Endothelial cell (in vitro differentiated cells): Measurements from ENCODE around the gene MOCS1. TPM values are rescaled to one million over a fixed set of nuclear protein-coding genes. Genes with fewer than 3 reads are reported as not detected.

ENCODE experiments used
- DNase-seq: peaks from one replicate; pipeline ENCODE4 v3.0.0; 2021; ENCODE audit warnings: low spot score
- H3K27ac Mint-ChIP-seq: one replicate; pipeline ENCODE4 v1.8.0; 2021; ENCODE audit warnings: mixed read lengths, inconsistent platforms; ENCODE audit not compliant: unreplicated experiment
- H3K27me3 Mint-ChIP-seq: one replicate; pipeline ENCODE4 v1.8.0; 2021; ENCODE audit warnings: mild to moderate bottlenecking, moderate library complexity, mixed read lengths, inconsistent platforms; ENCODE audit not compliant: unreplicated experiment
- H3K36me3 Mint-ChIP-seq: one replicate; pipeline ENCODE4 v1.8.0; 2021; ENCODE audit warnings: mild to moderate bottlenecking, low read depth, mixed read lengths, inconsistent platforms; ENCODE audit not compliant: unreplicated experiment
- H3K4me1 Mint-ChIP-seq: one replicate; pipeline ENCODE4 v1.8.0; 2021; ENCODE audit warnings: mild to moderate bottlenecking, mixed read lengths, inconsistent platforms; ENCODE audit not compliant: unreplicated experiment
- H3K4me3 Mint-ChIP-seq: one replicate; pipeline ENCODE4 v1.8.0; 2021; ENCODE audit warnings: mild to moderate bottlenecking, mixed read lengths, inconsistent platforms; ENCODE audit not compliant: unreplicated experiment
- H3K9me3 Mint-ChIP-seq: one replicate; pipeline ENCODE4 v1.8.0; 2021; ENCODE audit warnings: mixed read lengths, inconsistent platforms; ENCODE audit not compliant: unreplicated experiment
- CTCF ChIP-seq: fragments of 200-600 bp; sonication (generic); IDR thresholded peaks from one replicate; pipeline ENCODE4 v1.5.0; 2021; ENCODE audit warnings: antibody characterized with exemption; ENCODE audit not compliant: unreplicated experiment
- total RNA-seq: library from RNA; stranded (reverse); fragmentation: NEBNext Ultra II Directional; extraction: Animal tissue kit (Norgen Biotek cat#: 25700); gene quantifications from one replicate; pipeline ENCODE4 v1.2.1, GENCODE V29; 2021; ENCODE audit not compliant: unreplicated experiment

Gene MOCS1
- total RNA-seq, 1 donor from 2014 or later, result 15.8 TPM

- no peak overlapping the region for H3K4me3 Mint-ChIP-seq
- peaks cover under 1% of the 10 kb centered on the region for H3K4me1 Mint-ChIP-seq
- TF ChIP-seq CTCF, result no peak
- H3K27ac Mint-ChIP-seq, result no peak overlapping the region
- peaks cover 6% of the 10 kb centered on the region for H3K27me3 Mint-ChIP-seq
- no peaks in the 10 kb centered on the region for H3K36me3 Mint-ChIP-seq
- no peak for DNase-seq
- H3K9me3 Mint-ChIP-seq, result no peaks in the 10 kb centered on the region
These were observed 51.7 kb downstream of the MOCS1 start for GRCh38 chr6:39882531-39882899.

DNA sequence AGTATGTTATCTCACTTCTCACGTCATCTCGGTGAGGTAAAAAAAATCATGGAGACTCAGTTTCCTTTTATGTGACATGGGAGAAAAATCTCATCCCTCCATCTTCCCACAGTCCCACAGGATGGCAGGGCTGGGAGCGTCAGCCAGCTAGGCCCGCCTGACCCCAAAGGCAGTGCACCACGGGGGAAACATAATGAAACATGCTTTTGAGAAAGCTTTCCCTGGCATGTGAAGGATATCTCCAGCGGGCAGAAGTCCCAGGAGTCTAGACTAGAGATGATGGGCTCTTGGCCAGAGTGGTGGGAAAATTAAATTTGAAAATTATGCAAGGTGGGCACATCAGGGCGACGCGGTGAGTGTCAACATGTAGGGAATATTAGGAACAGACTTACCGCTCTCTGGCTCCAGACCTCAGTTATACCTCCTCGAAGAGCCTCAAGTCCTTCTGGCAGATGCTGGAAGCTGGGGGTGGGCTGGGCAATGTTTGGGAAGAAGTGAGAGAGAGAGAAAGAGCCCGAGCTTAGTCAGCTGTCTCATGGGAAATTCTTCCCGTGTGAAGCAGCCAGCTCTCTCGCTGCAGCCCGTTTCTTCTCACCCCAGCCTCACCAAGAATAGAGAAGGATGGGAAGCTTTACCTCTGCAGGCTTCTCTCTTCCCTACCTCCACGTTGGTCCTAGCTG, 52.3 kb downstream of the MOCS1 start:
- Mint-ChIP-seq H3K27me3 (peaks cover 6% of the 10 kb centered on the region), H3K27ac (no peak overlapping the region), H3K4me3 (no peak overlapping the region), H3K9me3 (no peaks in the 10 kb centered on the region), H3K4me1 (peaks cover 5% of the 10 kb centered on the region), H3K36me3 (no peaks in the 10 kb centered on the region)
- no peak for DNase-seq
- TF ChIP-seq CTCF, result no peak

GRCh38 chr6:39880594-39880993, 53.7 kb downstream of the MOCS1 start:
- no peaks in the 10 kb centered on the region for H3K9me3 Mint-ChIP-seq
- no peak for TF ChIP-seq CTCF
- H3K4me1 Mint-ChIP-seq, result peaks cover 12% of the 10 kb centered on the region
- H3K27ac Mint-ChIP-seq, result no peak overlapping the region
- DNase-seq, result no peak
- no peak overlapping the region for H3K4me3 Mint-ChIP-seq
- peaks cover 4% of the 10 kb centered on the region for H3K27me3 Mint-ChIP-seq
- H3K36me3 Mint-ChIP-seq, result no peaks in the 10 kb centered on the region

DNA sequence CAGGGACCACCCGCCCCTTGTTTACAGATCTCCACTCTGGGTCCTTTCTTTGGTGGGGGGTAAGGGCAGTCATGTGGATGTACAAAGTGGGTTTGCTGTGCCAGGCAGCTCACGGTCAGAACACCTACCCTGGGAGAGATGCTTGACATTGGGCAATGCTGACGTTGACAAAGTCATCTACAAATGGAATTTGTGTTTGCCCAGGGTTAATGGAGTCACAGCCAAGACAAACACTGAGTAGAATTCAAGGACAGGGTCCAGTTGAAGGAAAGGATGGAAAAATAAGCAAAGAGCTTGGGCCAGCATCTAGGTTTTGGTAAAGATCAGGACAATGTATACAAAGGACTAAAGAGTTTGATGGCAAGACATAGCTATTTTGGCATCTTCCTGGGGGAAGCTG, 54.7 kb downstream of the MOCS1 start:
- TF ChIP-seq CTCF, result no peak
- Mint-ChIP-seq H3K4me1 (peaks cover 12% of the 10 kb centered on the region), H3K36me3 (no peaks in the 10 kb centered on the region), H3K27me3 (peaks cover 4% of the 10 kb centered on the region), H3K27ac (no peak overlapping the region), H3K4me3 (no peak overlapping the region), H3K9me3 (no peaks in the 10 kb centered on the region)
- DNase-seq, result no peak

GRCh38 chr6:39876826-39877225, 57.4 kb downstream of the MOCS1 start:
- no peak for DNase-seq
- Mint-ChIP-seq H3K27me3 (no peaks in the 10 kb centered on the region), H3K36me3 (no peaks in the 10 kb centered on the region), H3K9me3 (no peaks in the 10 kb centered on the region), H3K4me1 (peaks cover 12% of the 10 kb centered on the region), H3K4me3 (no peak overlapping the region), H3K27ac (no peak overlapping the region)
- TF ChIP-seq CTCF, result no peak
